ENCODE data around the gene EML1. TPM values are rescaled to one million over a fixed set of nuclear protein-coding genes. Genes with fewer than 3 reads are reported as not detected.
A peak's percentile ranks its signal among the peaks of the same experiment; 100 is the strongest.

Gene EML1
- total and polyA plus RNA-seq, 2 of the 13 experiments (the other 11 are each of a cell fraction or from before 2014, with no cell fraction given) = 0.59 to 1.7 TPM

GRCh38 chr14:99792210-99792535, 1.0 kb upstream of the EML1 start (continued):
- TF ChIP-seq HNRNPK (IDR thresholded peaks at IDR 0.05; ENCODE audit: low read depth, low read length, poor library complexity, severe bottlenecking) (no peak), SNAI1 (CRISPR knock-in tag; IDR thresholded peaks at IDR 0.05; ENCODE audit: borderline replicate concordance) (no peak), PLRG1 (conservative IDR thresholded peaks at IDR 0.05) (no peak), SRY (CRISPR knock-in tag; IDR thresholded peaks at IDR 0.05) (no peak), JUNB (CRISPR knock-in tag; IDR thresholded peaks at IDR 0.05; ENCODE audit: borderline replicate concordance) (no peak), ISL2 (CRISPR knock-in tag; IDR thresholded peaks at IDR 0.05) (no peak), NR2F6 (IDR thresholded peaks at IDR 0.05) (no peak), NR2F6 (CRISPR knock-in tag; IDR thresholded peaks at IDR 0.05) (no peak), ZNF777 (CRISPR knock-in tag; IDR thresholded peaks at IDR 0.05) (no peak), RFXAP (CRISPR knock-in tag; IDR thresholded peaks at IDR 0.05; ENCODE audit: borderline replicate concordance) (no peak), UBTF (CRISPR knock-in tag; IDR thresholded peaks at IDR 0.05) (no peak), GABPA (IDR thresholded peaks at IDR 0.05; ENCODE audit: low read depth, low read length) (no peak), GABPA (CRISPR knock-in tag; IDR thresholded peaks at IDR 0.05; ENCODE audit: low read depth) (no peak)

GRCh38 chr14:99792551-99793212, 531 bp upstream of the EML1 start:
- peaks cover 34% of the 10 kb centered on the region for H3K4me1 ChIP-seq (ENCODE audit: insufficient read depth, low read length)
- H3K4me3 ChIP-seq (replicated peaks in 1 of 3; ENCODE audit: insufficient read depth in 1 of 3, low read depth in 2 of 3, low read length in 3 of 3) = peak overlapping the region; percentile 16 to 40 (median 20); a peak in 3 of 6 replicates
- peaks cover 2 to 37% of the 10 kb centered on the region in 2 experiments; a peak in 4 of 5 replicates for H3K27me3 ChIP-seq (ENCODE audit: control insufficient read depth in 1 of 2, insufficient read depth in 2 of 2, low read length in 2 of 2)
- FAIRE-seq = no peak
- no peaks in the 10 kb centered on the region for H3K9me3 ChIP-seq (ENCODE audit: low read length)
- H3K27ac ChIP-seq (ENCODE audit: extremely low read length, insufficient read depth, low read length) = no peak overlapping the region
- H3K36me3 ChIP-seq (replicated peaks in 1 of 2; ENCODE audit: control insufficient read depth in 1 of 2, insufficient read depth in 2 of 2, low read length in 2 of 2) = no peaks in the 10 kb centered on the region
- DNase-seq (ENCODE audit: low spot score) = no peak
- in situ Hi-C loops (cut with HindIII; ENCODE audit: extremely low pct_ligation_motif_present, low pct_unique_long_range_greater_than_20kb) = no loop called here
- intact Hi-C loops (cut with micrococcal nuclease; ENCODE audit: unreplicated experiment) = loop anchor here (1.0 kb wide), 1 partner anchor 62 kb away; no protein-coding TSS in a partner anchor
- WGBS (ENCODE audit: low lambda C conversion rate) = 64% methylated on average over 30 of the region's 65 CpGs
- ChIA-PET POLR2A (no interaction called here), CTCF (ENCODE audit: low intra/inter-chr PET ratio, low total read pairs) (interaction anchor here (2.4 kb wide), 1 partner anchor 62 kb away, joined by 12 read pairs; no protein-coding TSS in a partner anchor)
- H2AFZ ChIP-seq (ENCODE audit: low read length) = no peak overlapping the region
- no peaks in the 10 kb centered on the region for H4K20me1 ChIP-seq (ENCODE audit: insufficient read depth, low read length)
- H3K79me2 ChIP-seq (ENCODE audit: insufficient read depth, low read length) = no peaks in the 10 kb centered on the region
- no peak overlapping the region for H3K9ac ChIP-seq (ENCODE audit: insufficient read depth, low read depth, low read length)
- H3K4me2 ChIP-seq (ENCODE audit: low read depth, low read length) = peak overlapping the region; percentile 64
- no TSS peak for BruUV-seq (replicated peaks)
- ATAC-seq = no peak; the same call in 2 of the 3 replicates
- peak; percentile 58; the same call in 1 of the 2 replicates for TF ChIP-seq ZBTB7A (CRISPR knock-in tag; IDR thresholded peaks at IDR 0.05)
- no peak for TF ChIP-seq ELK4 (CRISPR knock-in tag; IDR thresholded peaks at IDR 0.05; ENCODE audit: borderline replicate concordance)
- no peak for TF ChIP-seq SATB2 (CRISPR knock-in tag; IDR thresholded peaks at IDR 0.05)
- TF ChIP-seq SNAI1 (CRISPR knock-in tag; IDR thresholded peaks at IDR 0.05; ENCODE audit: borderline replicate concordance) = no peak
- TF ChIP-seq ISL2 (CRISPR knock-in tag; IDR thresholded peaks at IDR 0.05) = no peak
- TF ChIP-seq MBNL3 (CRISPR knock-in tag; conservative IDR thresholded peaks at IDR 0.05) = no peak
- no peak for TF ChIP-seq ZNF777 (CRISPR knock-in tag; IDR thresholded peaks at IDR 0.05)
- TF ChIP-seq GPN1 (CRISPR knock-in tag; IDR thresholded peaks at IDR 0.05; ENCODE audit: borderline replicate concordance) = no peak
